K562 (cell line): ENCODE results near the gene CDK9. TPM values are rescaled to one million over a fixed set of nuclear protein-coding genes. Genes with fewer than 3 reads are reported as not detected.

ENCODE experiments used
- ATF4 ChIP-seq: fragments of 450-650 bp; formaldehyde crosslinking; IDR thresholded peaks from 2 replicates; pipeline ENCODE4 v1.4.0; 2022; ENCODE audit warnings: mild to moderate bottlenecking, moderate library complexity
- CEBPB ChIP-seq: fragments of 450-650 bp; IDR thresholded peaks from 2 replicates; pipeline ENCODE4 v1.6.1; 2016; ENCODE audit warnings: missing genetic modification characterization, missing compliant biosample characterization
- E2F4 ChIP-seq: sonication (generic); formaldehyde crosslinking; IDR thresholded peaks from 2 replicates; pipeline ENCODE4 v1.8.0; 2022; ENCODE audit warnings: mild to moderate bottlenecking, low read depth, missing genetic modification reagents
- EGR1 ChIP-seq: fragments of 450-650 bp; conservative IDR thresholded peaks from 2 replicates; pipeline ENCODE4 v1.6.1; 2017; ENCODE audit warnings: mild to moderate bottlenecking
- HNRNPLL ChIP-seq: fragments of 200-400 bp; formaldehyde crosslinking; IDR thresholded peaks from 2 replicates; pipeline ENCODE4 v1.6.1; 2017; ENCODE audit warnings: low read length, low read depth, mild to moderate bottlenecking; ENCODE audit not compliant: poor library complexity, severe bottlenecking
- KAT8 ChIP-seq: fragments of 450-650 bp; IDR thresholded peaks from 2 replicates; pipeline ENCODE4 v1.6.1; 2016; ENCODE audit warnings: low read depth, mild to moderate bottlenecking
- L3MBTL2 ChIP-seq: fragments of 450-650 bp; IDR thresholded peaks from 2 replicates; pipeline ENCODE4 v1.6.1; 2016; ENCODE audit warnings: mild to moderate bottlenecking, moderate library complexity
- MXI1 ChIP-seq: IDR thresholded peaks from 2 replicates; pipeline ENCODE4 v1.6.1; 2011; ENCODE audit warnings: low read depth, mild to moderate bottlenecking, improper control_type of control experiment, low read length
- NCOA1 ChIP-seq: fragments of 450-650 bp; IDR thresholded peaks from 2 replicates; pipeline ENCODE4 v1.6.1; 2016; ENCODE audit warnings: low read depth
- RBM22 ChIP-seq: fragments of 200-400 bp; formaldehyde crosslinking; IDR thresholded peaks from 2 replicates; pipeline ENCODE4 v1.6.1; 2018; ENCODE audit warnings: low read length, low read depth; ENCODE audit not compliant: poor library complexity, severe bottlenecking
- RNF2 ChIP-seq: sonication (generic); IDR thresholded peaks from 2 replicates; pipeline ENCODE4 v1.6.1; 2016
- THRAP3 ChIP-seq: fragments of 450-650 bp; IDR thresholded peaks from 2 replicates; pipeline ENCODE4 v1.6.1; 2016; ENCODE audit warnings: mild to moderate bottlenecking, inconsistent platforms, borderline replicate concordance
- U2AF1 ChIP-seq: fragments of 200-400 bp; formaldehyde crosslinking; optimal IDR thresholded peaks from 2 replicates; pipeline ENCODE3; 2017; ENCODE audit warnings: mild to moderate bottlenecking, low read depth, low read length, moderate library complexity
- ZKSCAN8 ChIP-seq: fragments of 200-800 bp; sonication (Bioruptor generic); IDR thresholded peaks from 2 replicates; pipeline ENCODE4 v1.6.1; 2016; ENCODE audit warnings: missing genetic modification characterization, missing compliant biosample characterization
- ZNF121 ChIP-seq: sonication (generic); formaldehyde crosslinking; conservative IDR thresholded peaks from 2 replicates; pipeline ENCODE4 v1.8.0; 2022; ENCODE audit warnings: missing genetic modification reagents
- ZNF224 ChIP-seq: sonication (generic); formaldehyde crosslinking; IDR thresholded peaks from 2 replicates; pipeline ENCODE4 v1.8.0; 2022; ENCODE audit warnings: mild to moderate bottlenecking, missing genetic modification reagents
- ZNF316 ChIP-seq: fragments of 450-650 bp; IDR thresholded peaks from 2 replicates; pipeline ENCODE4 v1.6.1; 2016
- ZNF695 ChIP-seq: fragments of 450-650 bp; formaldehyde crosslinking; IDR thresholded peaks from 2 replicates; pipeline ENCODE4 v1.4.0; 2020; ENCODE audit warnings: mild to moderate bottlenecking, moderate library complexity
- ZNF696 ChIP-seq: fragments of 250-450 bp; sonication (Bioruptor Pico); conservative IDR thresholded peaks from 2 replicates; pipeline ENCODE4 v1.4.0; 2020; ENCODE audit warnings: mild to moderate bottlenecking, moderate library complexity
- polyA plus RNA-seq, 8 experiments: library from polyadenylated mRNA; depleted of rRNA in 4 of 8; stranded (reverse) in 5 of 8; unstranded in 3 of 8; fragments of >200 nt; fragmentation: Nextera tagmentation in 2 of 8; fragmentation: Illumina TruSeq in 1 of 8; extraction: Ambion mirVana in 2 of 8; extraction: Trizol in 1 of 8; gene quantifications; 2 replicates each; pipeline versions ENCODE4 v1.2.1 to v1.2.3, GENCODE V29; 2011 to 2014; ENCODE audit warnings: inconsistent platforms in 1 of 8, missing spikeins in 1 of 8
- total RNA-seq, 7 experiments: library from RNA; depleted of rRNA in 6 of 7; stranded (reverse); fragments of >200 nt in 6 of 7; fragmentation: Illumina TruSeq in 2 of 7; extraction: Trizol in 2 of 7; gene quantifications; 2 replicates each; pipeline versions ENCODE4 v1.2.1 to v1.2.3, GENCODE V29; 2011 to 2021; ENCODE audit warnings: low replicate concordance in 1 of 7
- TF ChIP-seq, protein P1 (sequence below): fragments of 250-450 bp; sonication (Bioruptor Pico); IDR thresholded peaks from 2 replicates; pipeline ENCODE4 v1.8.0; 2022; ENCODE audit warnings: inconsistent platforms
- TF ChIP-seq, protein P2 (sequence below): sonication (generic); formaldehyde crosslinking; IDR thresholded peaks from 2 replicates; pipeline ENCODE4 v1.8.0; 2023; ENCODE audit warnings: mild to moderate bottlenecking, missing genetic modification reagents
- TF ChIP-seq, protein P3 (sequence below): fragments of 250-450 bp; sonication (Bioruptor Pico); IDR thresholded peaks from 2 replicates; pipeline ENCODE4 v1.5.0; 2021; ENCODE audit warnings: mild to moderate bottlenecking, borderline replicate concordance

CDK9 gene
- total and polyA plus RNA-seq, 9 of the 15 experiments (the other 6 are each of a cell fraction or from before 2014, with no cell fraction given) = 4.2 to 78.6 (median 33.0) TPM

GRCh38 chr9:127785023-127785932, 556 bp upstream of the CDK9 start (continued):
- no peak for TF ChIP-seq ZNF696 (CRISPR knock-in tag)
- no peak for TF ChIP-seq HNRNPLL
- no peak for TF ChIP-seq ZKSCAN8 (CRISPR knock-in tag)
- TF ChIP-seq, protein P1, sequence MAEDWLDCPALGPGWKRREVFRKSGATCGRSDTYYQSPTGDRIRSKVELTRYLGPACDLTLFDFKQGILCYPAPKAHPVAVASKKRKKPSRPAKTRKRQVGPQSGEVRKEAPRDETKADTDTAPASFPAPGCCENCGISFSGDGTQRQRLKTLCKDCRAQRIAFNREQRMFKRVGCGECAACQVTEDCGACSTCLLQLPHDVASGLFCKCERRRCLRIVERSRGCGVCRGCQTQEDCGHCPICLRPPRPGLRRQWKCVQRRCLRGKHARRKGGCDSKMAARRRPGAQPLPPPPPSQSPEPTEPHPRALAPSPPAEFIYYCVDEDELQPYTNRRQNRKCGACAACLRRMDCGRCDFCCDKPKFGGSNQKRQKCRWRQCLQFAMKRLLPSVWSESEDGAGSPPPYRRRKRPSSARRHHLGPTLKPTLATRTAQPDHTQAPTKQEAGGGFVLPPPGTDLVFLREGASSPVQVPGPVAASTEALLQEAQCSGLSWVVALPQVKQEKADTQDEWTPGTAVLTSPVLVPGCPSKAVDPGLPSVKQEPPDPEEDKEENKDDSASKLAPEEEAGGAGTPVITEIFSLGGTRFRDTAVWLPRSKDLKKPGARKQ (CRISPR knock-in tag) = no peak
- no peak for TF ChIP-seq ZNF316
- TF ChIP-seq E2F4 (CRISPR knock-in tag) = no peak
- TF ChIP-seq U2AF1 = no peak
- TF ChIP-seq ZNF224 (CRISPR knock-in tag) = no peak
- no peak for TF ChIP-seq ZNF121 (CRISPR knock-in tag)
- TF ChIP-seq, protein P2, sequence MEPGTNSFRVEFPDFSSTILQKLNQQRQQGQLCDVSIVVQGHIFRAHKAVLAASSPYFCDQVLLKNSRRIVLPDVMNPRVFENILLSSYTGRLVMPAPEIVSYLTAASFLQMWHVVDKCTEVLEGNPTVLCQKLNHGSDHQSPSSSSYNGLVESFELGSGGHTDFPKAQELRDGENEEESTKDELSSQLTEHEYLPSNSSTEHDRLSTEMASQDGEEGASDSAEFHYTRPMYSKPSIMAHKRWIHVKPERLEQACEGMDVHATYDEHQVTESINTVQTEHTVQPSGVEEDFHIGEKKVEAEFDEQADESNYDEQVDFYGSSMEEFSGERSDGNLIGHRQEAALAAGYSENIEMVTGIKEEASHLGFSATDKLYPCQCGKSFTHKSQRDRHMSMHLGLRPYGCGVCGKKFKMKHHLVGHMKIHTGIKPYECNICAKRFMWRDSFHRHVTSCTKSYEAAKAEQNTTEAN = no peak
- TF ChIP-seq MXI1 = 0 out of 2 replicates have a peak, but pooled peaks have one; percentile 30
- TF ChIP-seq EGR1 = peak; percentile 96
- TF ChIP-seq RNF2 = no peak; the same call in 1 of the 2 replicates
- TF ChIP-seq L3MBTL2 = no peak
- TF ChIP-seq CEBPB (tag) = no peak
- no peak for TF ChIP-seq THRAP3
- TF ChIP-seq RBM22 = peak; percentile 66
- no peak for TF ChIP-seq ZNF695 (CRISPR knock-in tag)
- TF ChIP-seq, protein P3, sequence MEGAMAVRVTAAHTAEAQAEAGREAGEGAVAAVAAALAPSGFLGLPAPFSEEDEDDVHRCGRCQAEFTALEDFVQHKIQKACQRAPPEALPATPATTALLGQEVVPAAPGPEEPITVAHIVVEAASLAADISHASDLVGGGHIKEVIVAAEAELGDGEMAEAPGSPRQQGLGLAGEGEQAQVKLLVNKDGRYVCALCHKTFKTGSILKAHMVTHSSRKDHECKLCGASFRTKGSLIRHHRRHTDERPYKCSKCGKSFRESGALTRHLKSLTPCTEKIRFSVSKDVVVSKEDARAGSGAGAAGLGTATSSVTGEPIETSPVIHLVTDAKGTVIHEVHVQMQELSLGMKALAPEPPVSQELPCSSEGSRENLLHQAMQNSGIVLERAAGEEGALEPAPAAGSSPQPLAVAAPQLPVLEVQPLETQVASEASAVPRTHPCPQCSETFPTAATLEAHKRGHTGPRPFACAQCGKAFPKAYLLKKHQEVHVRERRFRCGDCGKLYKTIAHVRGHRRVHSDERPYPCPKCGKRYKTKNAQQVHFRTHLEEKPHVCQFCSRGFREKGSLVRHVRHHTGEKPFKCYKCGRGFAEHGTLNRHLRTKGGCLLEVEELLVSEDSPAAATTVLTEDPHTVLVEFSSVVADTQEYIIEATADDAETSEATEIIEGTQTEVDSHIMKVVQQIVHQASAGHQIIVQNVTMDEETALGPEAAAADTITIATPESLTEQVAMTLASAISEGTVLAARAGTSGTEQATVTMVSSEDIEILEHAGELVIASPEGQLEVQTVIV (CRISPR knock-in tag) = no peak
- no peak for TF ChIP-seq ATF4 (CRISPR knock-in tag)
- TF ChIP-seq NCOA1 = no peak
- TF ChIP-seq KAT8 = no peak
